ES-I3 (cell line): ENCODE data around the gene UNC5A.

Experiments used
- H3K36me3 ChIP-seq: 2 replicates; pipeline ENCODE4 v1.6.1; 2013; ENCODE audit warnings: mild to moderate bottlenecking, low read length, control low read depth, moderate library complexity; ENCODE audit not compliant: insufficient read depth
- H3K4me1 ChIP-seq: 2 replicates; pipeline ENCODE4 v1.6.1; 2013; ENCODE audit warnings: mild to moderate bottlenecking, control low read depth, low read length; ENCODE audit not compliant: insufficient read depth
- H3K9ac ChIP-seq: 2 replicates; pipeline ENCODE4 v1.6.1; 2013; ENCODE audit warnings: low read depth, mild to moderate bottlenecking, low read length, moderate library complexity
- H3K9me3 ChIP-seq: 2 replicates; pipeline ENCODE4 v1.6.1; 2013; ENCODE audit warnings: mild to moderate bottlenecking, low read length, moderate library complexity; ENCODE audit not compliant: control insufficient read depth, insufficient read depth

Gene UNC5A

DNA sequence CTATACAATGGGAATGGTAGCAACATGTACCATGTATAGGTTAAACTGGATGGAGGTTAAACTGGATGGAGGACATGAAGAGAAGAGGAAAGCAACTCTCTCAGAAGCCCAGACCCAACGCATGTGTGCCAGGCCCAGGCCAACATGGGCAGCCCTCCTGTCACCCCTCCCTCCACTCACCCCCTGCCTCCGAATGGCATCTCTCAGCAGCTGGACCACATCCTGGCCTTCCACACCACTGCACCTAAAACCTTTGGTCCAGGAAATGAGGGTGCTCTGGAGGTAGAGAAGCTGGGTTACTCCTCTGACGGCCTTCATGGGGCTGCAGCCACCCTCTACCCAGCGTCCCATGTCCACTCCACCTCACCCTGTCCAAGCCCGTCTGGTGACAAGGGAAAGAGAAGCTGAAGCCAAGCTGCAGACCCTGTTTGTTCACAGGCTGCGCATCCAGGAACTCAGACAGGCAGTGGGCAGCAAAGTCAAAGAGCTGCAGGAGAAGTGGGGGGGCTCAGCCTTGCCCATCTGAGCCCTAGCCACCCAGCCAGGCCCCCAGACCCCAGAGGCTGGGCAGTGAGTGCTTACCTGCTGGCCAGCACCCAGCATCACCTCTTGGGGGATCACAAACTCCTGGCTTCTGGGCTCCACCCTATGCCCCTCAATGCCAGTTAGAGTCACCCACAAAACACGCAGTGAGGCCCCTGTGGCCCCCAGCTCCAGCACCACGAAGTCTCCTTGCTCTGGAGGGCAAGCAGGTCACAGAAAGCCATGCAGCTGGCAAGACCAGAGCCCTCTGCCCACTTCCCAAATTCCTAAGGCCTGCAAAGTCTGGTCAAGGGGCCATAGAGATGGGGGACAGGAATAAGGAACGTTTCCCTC is 80.3 kb downstream of the UNC5A start:
- Histone ChIP-seq H3K4me1 (no peaks in the 10 kb centered on the region), H3K36me3 (no peaks in the 10 kb centered on the region), H3K9ac (no peak overlapping the region), H3K9me3 (no peaks in the 10 kb centered on the region)

DNA sequence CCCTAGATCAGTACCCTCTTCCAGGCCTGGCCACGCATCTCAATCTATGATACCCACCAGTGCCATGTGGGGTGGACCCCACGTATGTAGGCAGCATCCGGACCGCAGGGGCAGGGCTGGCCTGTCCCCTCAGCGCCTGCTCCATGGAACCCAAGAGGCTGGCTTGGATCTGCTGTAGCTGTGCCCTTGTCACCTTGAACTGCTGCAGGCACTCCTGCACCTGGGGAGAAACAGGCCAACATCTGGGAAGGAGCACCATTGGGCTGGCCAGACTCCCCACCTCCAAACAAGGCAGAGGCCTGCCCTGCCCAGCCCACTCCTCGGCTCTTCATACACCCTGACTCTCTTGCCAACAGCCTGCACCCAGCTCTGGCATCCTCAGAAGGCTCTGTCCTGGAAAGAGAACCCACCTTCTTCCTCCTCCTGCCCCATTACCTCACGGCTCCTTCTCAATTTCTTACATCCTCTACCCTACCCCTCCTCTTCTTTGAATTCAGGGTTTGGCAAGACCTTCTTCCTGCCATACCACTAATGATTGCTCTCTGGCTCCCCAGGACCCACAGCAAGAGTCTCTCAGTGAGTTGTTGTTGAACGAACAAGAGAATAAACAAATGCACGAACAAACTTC is 81.1 kb downstream of the UNC5A start:
- Histone ChIP-seq H3K9ac (no peak overlapping the region), H3K9me3 (no peaks in the 10 kb centered on the region), H3K36me3 (no peaks in the 10 kb centered on the region), H3K4me1 (no peaks in the 10 kb centered on the region)

DNA sequence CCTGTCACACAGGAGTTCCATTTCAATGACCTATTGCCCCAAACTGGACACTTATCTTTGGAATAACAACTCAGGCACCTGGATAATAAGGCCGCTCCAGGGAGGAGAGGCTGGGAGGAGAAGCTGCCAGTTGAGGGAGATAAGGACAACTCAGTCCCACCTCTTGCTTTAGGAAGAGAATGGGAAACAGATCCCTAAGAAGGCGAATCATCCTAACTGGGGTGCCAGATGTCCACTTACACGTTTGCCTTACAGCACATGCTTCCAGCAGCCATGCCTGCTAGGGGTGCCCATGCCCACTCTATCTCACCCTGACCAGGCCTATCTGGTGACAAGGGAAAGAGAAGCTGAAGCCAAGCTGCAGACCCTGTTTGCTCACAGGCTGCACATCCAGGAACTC is 82.3 kb downstream of the UNC5A start:
- no peaks in the 10 kb centered on the region for H3K9me3 ChIP-seq
- no peak overlapping the region for H3K9ac ChIP-seq

DNA sequence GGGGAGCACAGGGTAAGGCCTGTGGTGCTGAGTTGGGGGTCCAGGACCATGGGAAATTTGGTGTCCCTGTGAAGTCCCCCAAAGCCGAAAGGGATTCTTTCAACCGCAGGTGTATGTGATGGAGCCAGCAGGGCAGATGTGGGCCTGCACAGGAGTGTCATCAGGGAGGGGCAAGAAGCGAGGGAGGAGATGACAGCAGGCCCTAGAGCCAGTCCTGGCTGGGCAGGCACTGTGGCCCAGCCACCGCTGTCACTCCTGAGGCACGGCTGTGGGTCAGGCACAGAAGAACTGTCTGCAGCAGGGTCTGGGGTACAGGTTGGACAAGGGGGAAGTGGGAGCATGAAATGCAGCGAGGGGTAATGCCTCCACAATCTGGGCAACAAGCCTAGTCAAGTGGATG is 83.9 kb downstream of the UNC5A start:
- no peaks in the 10 kb centered on the region for H3K36me3 ChIP-seq
- H3K9me3 ChIP-seq: no peaks in the 10 kb centered on the region
- H3K9ac ChIP-seq: no peak overlapping the region
- no peaks in the 10 kb centered on the region for H3K4me1 ChIP-seq

More for the DNA sequence above, 82.3 kb downstream of the UNC5A start:
- Histone ChIP-seq H3K4me1 (no peaks in the 10 kb centered on the region), H3K36me3 (no peaks in the 10 kb centered on the region)

DNA sequence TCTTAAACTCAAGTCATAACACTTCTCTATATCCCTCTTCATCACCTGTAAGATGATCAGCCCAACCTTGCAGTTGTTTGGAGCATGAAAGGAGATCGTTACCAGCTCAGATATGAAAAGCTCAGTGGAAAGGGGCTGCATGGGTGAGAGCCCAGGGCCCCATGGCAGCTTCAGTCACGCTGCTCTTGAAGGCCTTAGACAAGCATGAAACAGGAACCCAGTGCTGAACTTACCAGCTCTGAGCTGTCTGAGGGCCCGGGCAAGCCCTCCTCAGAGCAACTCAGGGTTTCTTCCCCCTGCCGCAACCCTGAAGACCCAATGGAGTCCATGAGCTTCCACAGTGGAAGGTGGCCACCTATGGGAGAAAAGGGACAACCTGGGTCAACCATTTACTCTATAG is 85.5 kb downstream of the UNC5A start:
- no peaks in the 10 kb centered on the region for H3K4me1 ChIP-seq
- H3K9me3 ChIP-seq: no peaks in the 10 kb centered on the region
- H3K36me3 ChIP-seq: no peaks in the 10 kb centered on the region; the same call in 1 of the 2 replicates
- no peak overlapping the region for H3K9ac ChIP-seq

DNA sequence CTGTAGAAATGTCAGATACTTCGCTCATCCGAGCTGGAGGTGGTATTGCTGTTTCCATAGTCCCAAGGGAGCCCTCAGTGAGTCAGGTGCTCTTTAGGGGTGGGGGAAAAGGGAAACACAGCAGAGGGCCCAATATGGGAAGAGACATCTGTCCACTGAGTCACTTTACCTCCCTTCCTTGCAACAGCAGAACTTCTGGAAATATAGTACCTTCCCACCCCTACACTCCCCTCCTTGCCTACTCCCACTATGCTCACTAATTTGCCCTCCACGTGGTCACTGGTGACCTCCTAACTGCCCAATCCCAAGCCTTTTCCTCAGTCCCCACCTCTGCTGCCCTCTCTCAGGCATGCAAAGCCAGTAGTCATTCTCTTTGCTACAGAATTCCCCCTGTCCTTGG is 86.9 kb downstream of the UNC5A start:
- Histone ChIP-seq H3K36me3 (no peaks in the 10 kb centered on the region; the same call in 1 of the 2 replicates), H3K9me3 (no peaks in the 10 kb centered on the region), H3K9ac (no peak overlapping the region), H3K4me1 (no peaks in the 10 kb centered on the region)

DNA sequence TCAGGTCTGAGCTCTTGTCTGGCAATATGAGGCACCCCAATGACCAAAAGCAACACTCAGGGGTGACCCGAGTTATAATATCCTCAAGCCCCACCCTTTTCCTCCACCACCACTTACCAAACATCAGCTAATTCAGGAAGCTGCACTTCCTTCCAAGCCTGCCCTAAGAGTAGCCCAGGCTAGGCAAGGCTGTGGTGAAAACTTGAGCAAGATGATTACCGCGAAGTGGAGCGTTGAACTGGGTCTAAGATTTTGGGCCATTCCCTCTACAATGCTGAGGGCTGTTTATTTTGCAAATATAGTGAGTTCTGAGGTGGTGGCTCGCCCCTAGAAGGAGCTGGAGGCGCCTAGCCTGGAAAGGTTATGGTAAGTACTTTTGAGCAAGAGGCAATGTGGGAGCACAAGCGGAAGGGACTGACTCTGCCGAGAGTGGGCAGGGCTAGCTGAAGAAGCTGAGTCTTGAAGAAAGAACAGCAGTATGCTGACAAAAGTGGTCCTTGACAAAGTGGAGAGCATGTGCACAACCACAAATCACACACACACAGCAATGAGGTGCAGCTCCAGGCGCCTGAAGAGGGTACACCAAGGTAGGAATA is 89.0 kb downstream of the UNC5A start, which contains the start of gene HK3:
TSS of gene HK3 (minus strand) at position 51 of the 596 bp plus-strand sequence. CDS start 3,187 bp downstream, outside the sequence.
- Histone ChIP-seq H3K4me1 (no peaks in the 10 kb centered on the region), H3K9me3 (no peaks in the 10 kb centered on the region), H3K36me3 (peaks cover 8% of the 10 kb centered on the region), H3K9ac (no peak within 1 kb of the TSS)

DNA sequence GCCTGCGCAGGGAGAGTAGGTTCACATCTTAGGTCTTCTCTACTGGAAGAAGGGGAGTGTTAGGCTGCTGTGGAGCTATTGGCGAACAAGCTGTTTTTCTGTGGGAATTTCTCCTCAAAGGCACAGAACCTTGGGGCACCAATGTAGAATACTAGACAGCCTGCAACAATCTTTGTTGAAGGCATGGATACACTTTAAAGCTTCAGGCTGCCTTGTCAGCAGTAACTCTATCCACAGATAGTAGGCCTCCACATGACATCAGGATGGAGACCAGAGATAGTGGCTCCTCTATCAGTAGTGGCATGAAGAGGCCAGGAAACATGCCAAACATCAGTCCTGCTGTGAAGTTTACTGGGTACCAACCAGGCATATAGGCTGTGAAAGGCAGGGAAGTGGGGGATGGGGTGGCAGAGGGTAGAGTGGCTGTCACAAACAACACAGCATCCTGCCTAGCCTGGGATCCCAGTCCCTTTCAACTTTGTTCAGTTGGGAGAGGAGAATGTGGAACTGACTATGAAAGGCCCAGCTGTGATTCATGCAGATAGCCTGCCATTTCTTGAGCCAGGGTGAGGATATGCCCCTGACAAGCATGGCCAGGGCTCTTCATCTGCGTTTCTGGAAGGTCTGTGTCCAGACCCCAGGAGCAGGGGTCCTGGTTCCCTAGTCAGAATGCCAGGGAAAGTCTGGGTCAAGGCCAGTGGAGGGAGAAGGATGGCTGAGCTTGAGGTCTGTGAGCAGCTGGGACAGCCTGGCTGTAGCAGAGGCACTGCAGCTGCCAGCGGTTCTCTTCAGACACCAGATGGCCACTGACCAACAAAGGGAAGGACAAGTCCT is 89.8 kb downstream of the UNC5A start:
- H3K36me3 ChIP-seq: peaks cover 13% of the 10 kb centered on the region
- no peaks in the 10 kb centered on the region for H3K4me1 ChIP-seq
- H3K9me3 ChIP-seq: no peaks in the 10 kb centered on the region
- H3K9ac ChIP-seq: no peak overlapping the region

DNA sequence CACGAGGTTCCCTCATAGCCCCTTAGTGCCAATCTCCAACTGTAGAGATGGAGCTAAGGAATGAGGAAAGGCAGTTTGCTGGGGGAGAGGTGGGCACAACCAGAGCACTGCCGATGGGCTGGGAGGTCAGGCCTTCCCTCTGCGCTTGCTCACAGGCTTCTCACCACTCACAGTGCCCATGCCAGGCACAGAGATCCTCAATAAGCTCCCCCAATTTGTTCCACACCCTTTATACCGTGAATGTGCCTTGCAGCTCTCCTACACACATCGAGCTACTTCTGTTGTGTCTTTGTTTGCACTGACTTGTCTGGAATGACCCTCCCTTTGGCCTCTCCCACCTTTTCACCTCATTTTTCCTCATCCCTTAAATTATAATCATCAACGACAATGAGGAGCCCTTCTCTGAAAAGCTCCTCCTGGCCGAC is 90.4 kb downstream of the UNC5A start:
- H3K9me3 ChIP-seq: no peaks in the 10 kb centered on the region
- H3K4me1 ChIP-seq: no peaks in the 10 kb centered on the region
- peaks cover 19% of the 10 kb centered on the region for H3K36me3 ChIP-seq
- H3K9ac ChIP-seq: no peak overlapping the region

DNA sequence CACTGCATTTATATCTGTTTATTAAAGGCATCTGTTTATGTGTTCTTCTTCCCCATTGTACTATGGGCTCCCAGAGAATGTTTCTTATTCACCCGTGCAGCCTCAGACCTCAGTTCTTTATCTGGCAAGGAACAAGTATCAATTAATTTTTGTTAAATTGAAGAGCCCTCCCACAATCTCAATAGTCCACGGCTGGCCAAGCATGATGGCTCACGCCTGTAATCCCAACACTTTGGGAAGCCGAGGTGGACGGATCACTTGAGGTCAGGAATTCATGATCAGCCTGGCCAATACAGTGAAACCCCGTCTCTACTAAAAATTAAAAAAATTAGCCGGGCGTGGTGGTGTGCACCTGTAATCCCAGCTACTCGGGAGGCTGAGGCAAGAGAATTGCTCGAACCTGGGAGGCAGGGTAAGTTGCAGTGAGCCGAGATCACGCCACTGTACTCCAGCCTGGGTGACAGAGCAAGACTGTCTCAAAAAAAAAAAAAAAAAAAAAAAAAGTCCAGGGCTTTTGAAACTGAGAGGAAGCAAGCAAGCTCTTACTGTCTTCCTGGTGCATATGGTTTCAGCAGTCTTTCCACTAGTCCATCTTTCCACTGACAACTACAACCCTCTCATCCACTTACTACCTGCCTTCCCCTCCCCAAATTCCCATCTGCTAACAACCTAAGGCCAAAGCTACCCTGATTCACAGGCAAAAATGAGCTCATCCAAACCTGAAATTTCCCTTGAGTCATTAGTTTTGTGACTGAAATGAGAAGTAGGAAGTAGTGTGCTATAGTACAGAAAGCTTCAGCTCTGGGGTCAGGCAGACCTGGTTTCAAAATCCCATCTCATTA is 91.1 kb downstream of the UNC5A start:
- Histone ChIP-seq H3K36me3 (peaks cover 20% of the 10 kb centered on the region), H3K9me3 (no peaks in the 10 kb centered on the region), H3K4me1 (no peaks in the 10 kb centered on the region), H3K9ac (no peak overlapping the region)

DNA sequence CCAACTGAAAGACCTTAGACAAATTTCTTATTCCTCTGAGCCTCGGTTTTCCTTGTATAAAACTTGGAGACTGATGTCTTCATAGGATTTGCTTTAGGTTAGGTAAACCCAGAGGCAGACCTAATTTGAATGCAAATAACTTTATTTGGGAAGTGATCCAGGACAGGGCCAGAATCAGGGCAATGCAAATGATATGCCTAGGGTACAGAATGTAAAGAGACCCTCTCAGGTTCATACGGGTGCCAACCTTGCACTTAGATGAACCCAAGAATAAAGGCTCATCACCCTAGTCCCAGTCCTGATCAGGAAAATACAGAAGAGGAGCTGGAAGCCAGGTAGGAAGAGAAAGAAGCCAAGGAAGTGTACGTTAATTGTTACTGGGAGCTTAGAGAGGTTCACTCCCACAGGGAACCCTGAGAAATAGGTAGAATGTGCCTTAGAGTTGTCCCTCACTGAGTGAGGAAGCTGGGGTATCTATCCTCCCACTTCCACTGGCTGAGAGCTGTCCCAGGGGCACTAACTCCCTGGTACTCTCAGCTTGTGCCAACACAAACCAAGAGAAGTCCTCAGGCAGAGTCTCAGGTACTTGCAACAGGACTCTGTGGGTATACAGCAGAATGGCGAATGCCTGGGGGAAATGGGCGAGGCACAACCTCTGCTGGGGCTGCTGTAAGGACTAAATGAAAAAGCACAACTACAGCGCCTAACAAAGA is 91.9 kb downstream of the UNC5A start:
- Histone ChIP-seq H3K36me3 (peaks cover 25% of the 10 kb centered on the region), H3K9ac (no peak overlapping the region), H3K4me1 (no peaks in the 10 kb centered on the region)

DNA sequence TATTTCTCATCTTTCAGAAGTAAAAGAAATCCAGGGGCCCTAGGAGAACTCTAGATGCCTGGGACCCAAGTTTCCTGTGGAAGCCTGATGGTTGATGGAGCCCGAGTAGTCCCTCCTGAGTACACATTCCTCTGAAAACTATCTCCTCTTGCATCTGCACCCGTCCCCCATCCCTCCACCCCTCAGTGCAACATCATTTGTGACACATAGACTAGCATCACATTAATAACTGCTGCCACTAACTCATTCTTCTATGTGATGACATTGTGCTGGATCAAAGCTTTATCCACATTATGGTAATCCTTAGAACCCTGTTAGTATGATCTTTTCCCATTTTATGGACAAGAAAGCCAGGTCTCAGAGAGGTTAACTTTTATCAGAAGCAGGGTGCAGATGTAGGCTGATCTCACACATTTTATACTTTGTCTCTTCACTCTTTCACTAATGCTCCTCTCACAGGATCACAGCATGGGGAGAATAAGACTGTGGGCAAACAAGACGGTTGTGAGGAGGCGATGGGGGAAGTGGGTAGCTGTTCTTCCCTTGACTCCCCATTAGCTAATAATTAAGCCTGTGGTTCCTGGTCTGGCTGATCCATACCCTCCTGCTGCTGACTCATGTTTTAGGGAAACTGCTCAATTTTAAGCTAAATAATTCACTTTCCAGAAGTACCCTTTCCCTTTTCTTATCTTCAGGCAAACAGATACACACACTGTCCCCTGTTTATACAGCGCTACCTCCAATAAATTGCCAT is 92.7 kb downstream of the UNC5A start:
- H3K4me1 ChIP-seq: no peaks in the 10 kb centered on the region
- H3K36me3 ChIP-seq: peaks cover 29% of the 10 kb centered on the region
- H3K9ac ChIP-seq: no peak overlapping the region
- no peaks in the 10 kb centered on the region for H3K9me3 ChIP-seq

More for the DNA sequence above, 91.9 kb downstream of the UNC5A start:
- H3K9me3 ChIP-seq: no peaks in the 10 kb centered on the region
